ENCODE measurements around the gene MITF. TPM values are rescaled to one million over a fixed set of nuclear protein-coding genes. Genes with fewer than 3 reads are reported as not detected.

Gene MITF
- total and polyA plus RNA-seq, 2 of the 4 experiments (the other 2 are of a cell fraction): 6.5 to 16.7 TPM

DNA sequence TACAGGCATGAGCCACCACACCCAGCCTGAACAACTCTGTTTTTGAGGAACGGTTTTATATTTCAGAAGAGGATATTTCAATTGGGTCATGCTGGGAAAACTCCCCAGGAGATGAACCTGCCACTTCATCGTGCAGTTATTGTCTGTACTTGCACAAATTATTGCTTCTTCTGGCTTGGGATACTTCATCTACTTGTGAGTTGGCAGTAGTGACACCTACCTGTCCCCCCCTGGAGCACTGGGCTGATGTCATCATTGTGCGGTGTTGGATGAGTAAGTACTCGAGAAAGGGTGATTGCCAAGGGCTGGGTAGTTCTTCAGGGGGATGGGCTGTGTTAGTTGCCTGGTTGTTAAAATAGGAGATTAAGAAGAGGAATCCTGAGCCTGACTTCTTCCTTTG, 175.1 kb downstream of the MITF start:
- H3K9ac ChIP-seq (ENCODE audit: low read depth, low read length): no peak overlapping the region
- H2AK9ac ChIP-seq (replicated peaks; ENCODE audit: low read depth, low read length, poor library complexity): peak overlapping the region; percentile 73
- no TSS peak for BruUV-seq (replicated peaks)
- no peak overlapping the region for H2BK120ac ChIP-seq (ENCODE audit: low read depth, low read length)
- intact Hi-C loops (cut with micrococcal nuclease): no loop called here
- DNase-seq (peak; percentile 16), ATAC-seq (ENCODE audit: low read depth) (no peak)
- WGBS, 2 experiments (ENCODE audit: extremely low coverage in 2 of 2, insufficient read length in 1 of 2): no CpG with 5 or more reads among the region's 4 CpGs
- H3K9me3 ChIP-seq (ENCODE audit: control insufficient read depth, insufficient read depth, low read length): peaks cover 7% of the 10 kb centered on the region
- H4K20me1 ChIP-seq (ENCODE audit: insufficient read depth, low read length): no peaks in the 10 kb centered on the region
- in situ Hi-C loops (cut with MboI; ENCODE audit: low sequenced_read_pairs): no loop called here
- ChIA-PET CTCF (no interaction called here), POLR2A (ENCODE audit: unreplicated experiment) (no interaction called here)
- peaks cover 2% of the 10 kb centered on the region; the same call in 1 of the 2 replicates for H3K36me3 ChIP-seq (ENCODE audit: control insufficient read depth, insufficient read depth, low read length)
- H2AK5ac ChIP-seq (ENCODE audit: low read depth, low read length): no peak overlapping the region
- no peak overlapping the region for H2BK15ac ChIP-seq (ENCODE audit: low read depth, low read length)
- no peak overlapping the region for H2AFZ ChIP-seq (replicated peaks; ENCODE audit: low read length, poor library complexity)
- H3K27me3 ChIP-seq (ENCODE audit: control insufficient read depth, insufficient read depth, low read length): no peaks in the 10 kb centered on the region
- no peak overlapping the region for H3K4ac ChIP-seq (ENCODE audit: low read depth, low read length)
- dilution Hi-C loops (cut with HindIII; ENCODE audit: low sequenced_read_pairs, unreplicated experiment): no loop called here
- no peak overlapping the region for H3K14ac ChIP-seq (replicated peaks; ENCODE audit: low read depth, low read length)
- no peak overlapping the region for H3K18ac ChIP-seq (ENCODE audit: low read depth, low read length)
- H3K9me1 ChIP-seq (ENCODE audit: insufficient read depth, low read length): peaks cover 3% of the 10 kb centered on the region; the same call in 1 of the 2 replicates
- H3K4me1 ChIP-seq (ENCODE audit: control insufficient read depth, insufficient read depth, low read length): no peaks in the 10 kb centered on the region
- no peak overlapping the region for H4K91ac ChIP-seq (ENCODE audit: insufficient read depth, low read depth, low read length)
- H3K79me1 ChIP-seq (ENCODE audit: low read depth in 1 of 2, low read length in 2 of 2): peaks cover 9 to 33% of the 10 kb centered on the region in 2 experiments
- H3K4me2 ChIP-seq (ENCODE audit: low read depth, low read length): no peak overlapping the region
- no peak overlapping the region for H2BK5ac ChIP-seq (ENCODE audit: low read depth, low read length, poor library complexity, severe bottlenecking)
- no peak overlapping the region for H4K5ac ChIP-seq (ENCODE audit: low read depth, low read length)
- H3K4me3 ChIP-seq (ENCODE audit: insufficient read depth, low read depth, low read length): no peak overlapping the region
- H3K27ac ChIP-seq (ENCODE audit: insufficient read depth, low read length): no peak overlapping the region
- H4K8ac ChIP-seq (ENCODE audit: low read depth in 2 of 2, low read length in 2 of 2): no peak overlapping the region
- no peak overlapping the region for H3K23ac ChIP-seq (ENCODE audit: low read depth, low read length)
- no peak overlapping the region for H3K56ac ChIP-seq (ENCODE audit: extremely low read depth, insufficient read depth, low read length)
- TF ChIP-seq FOS (IDR thresholded peaks at IDR 0.05; ENCODE audit: low read depth, low read length) (no peak), RFX5 (IDR thresholded peaks at IDR 0.05; ENCODE audit: low read depth, low read length) (no peak), RAD21 (IDR thresholded peaks at IDR 0.05; ENCODE audit: low read length) (no peak), CHD1 (IDR thresholded peaks at IDR 0.05; ENCODE audit: low read depth, low read length) (no peak), NFE2L2 (IDR thresholded peaks at IDR 0.05; ENCODE audit: low read depth, low read length) (no peak), RCOR1 (IDR thresholded peaks at IDR 0.05; ENCODE audit: insufficient replicate concordance, low read length) (no peak), MAZ (IDR thresholded peaks at IDR 0.05; ENCODE audit: borderline replicate concordance, low read depth, low read length) (no peak), MAFK (IDR thresholded peaks at IDR 0.05; ENCODE audit: low read depth, low read length) (no peak), BHLHE40 (IDR thresholded peaks at IDR 0.05; ENCODE audit: low read depth, low read length) (no peak), POLR2A (IDR thresholded peaks at IDR 0.05; ENCODE audit: low read depth, low read length) (no peak), CEBPB (IDR thresholded peaks at IDR 0.05; ENCODE audit: low read depth, low read length) (no peak), MXI1 (IDR thresholded peaks at IDR 0.05; ENCODE audit: borderline replicate concordance, low read depth, low read length) (no peak), SMC3 (IDR thresholded peaks at IDR 0.05; ENCODE audit: low read depth, low read length) (no peak)
- TF ChIP-seq, protein P1, sequence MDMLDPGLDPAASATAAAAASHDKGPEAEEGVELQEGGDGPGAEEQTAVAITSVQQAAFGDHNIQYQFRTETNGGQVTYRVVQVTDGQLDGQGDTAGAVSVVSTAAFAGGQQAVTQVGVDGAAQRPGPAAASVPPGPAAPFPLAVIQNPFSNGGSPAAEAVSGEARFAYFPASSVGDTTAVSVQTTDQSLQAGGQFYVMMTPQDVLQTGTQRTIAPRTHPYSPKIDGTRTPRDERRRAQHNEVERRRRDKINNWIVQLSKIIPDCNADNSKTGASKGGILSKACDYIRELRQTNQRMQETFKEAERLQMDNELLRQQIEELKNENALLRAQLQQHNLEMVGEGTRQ (IDR thresholded peaks at IDR 0.05; ENCODE audit: low read depth, low read length): no peak
- TF ChIP-seq, protein P2, sequence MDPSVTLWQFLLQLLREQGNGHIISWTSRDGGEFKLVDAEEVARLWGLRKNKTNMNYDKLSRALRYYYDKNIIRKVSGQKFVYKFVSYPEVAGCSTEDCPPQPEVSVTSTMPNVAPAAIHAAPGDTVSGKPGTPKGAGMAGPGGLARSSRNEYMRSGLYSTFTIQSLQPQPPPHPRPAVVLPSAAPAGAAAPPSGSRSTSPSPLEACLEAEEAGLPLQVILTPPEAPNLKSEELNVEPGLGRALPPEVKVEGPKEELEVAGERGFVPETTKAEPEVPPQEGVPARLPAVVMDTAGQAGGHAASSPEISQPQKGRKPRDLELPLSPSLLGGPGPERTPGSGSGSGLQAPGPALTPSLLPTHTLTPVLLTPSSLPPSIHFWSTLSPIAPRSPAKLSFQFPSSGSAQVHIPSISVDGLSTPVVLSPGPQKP (IDR thresholded peaks at IDR 0.05; ENCODE audit: borderline replicate concordance, low read depth, low read length): no peak
- TF ChIP-seq, protein P3, sequence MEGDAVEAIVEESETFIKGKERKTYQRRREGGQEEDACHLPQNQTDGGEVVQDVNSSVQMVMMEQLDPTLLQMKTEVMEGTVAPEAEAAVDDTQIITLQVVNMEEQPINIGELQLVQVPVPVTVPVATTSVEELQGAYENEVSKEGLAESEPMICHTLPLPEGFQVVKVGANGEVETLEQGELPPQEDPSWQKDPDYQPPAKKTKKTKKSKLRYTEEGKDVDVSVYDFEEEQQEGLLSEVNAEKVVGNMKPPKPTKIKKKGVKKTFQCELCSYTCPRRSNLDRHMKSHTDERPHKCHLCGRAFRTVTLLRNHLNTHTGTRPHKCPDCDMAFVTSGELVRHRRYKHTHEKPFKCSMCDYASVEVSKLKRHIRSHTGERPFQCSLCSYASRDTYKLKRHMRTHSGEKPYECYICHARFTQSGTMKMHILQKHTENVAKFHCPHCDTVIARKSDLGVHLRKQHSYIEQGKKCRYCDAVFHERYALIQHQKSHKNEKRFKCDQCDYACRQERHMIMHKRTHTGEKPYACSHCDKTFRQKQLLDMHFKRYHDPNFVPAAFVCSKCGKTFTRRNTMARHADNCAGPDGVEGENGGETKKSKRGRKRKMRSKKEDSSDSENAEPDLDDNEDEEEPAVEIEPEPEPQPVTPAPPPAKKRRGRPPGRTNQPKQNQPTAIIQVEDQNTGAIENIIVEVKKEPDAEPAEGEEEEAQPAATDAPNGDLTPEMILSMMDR (conservative IDR thresholded peaks at IDR 0.05; ENCODE audit: low read depth, low read length): no peak
- no peak overlapping the region for H2BK20ac ChIP-seq (ENCODE audit: low read depth, low read length)

Data from IMR-90 (cell line).